Activated naive CD4-positive, alpha-beta T cell treated with anti-CD3 and anti-CD28 coated beads, Interleukin-2, amount 50 U/mL, for 72 hours (primary cell): ENCODE measurements around the gene PALM3. TPM values are rescaled to one million over a fixed set of nuclear protein-coding genes. Genes with fewer than 3 reads are reported as not detected.

Source experiments
- ATAC-seq, 2 donors: fragments of 150-1000 bp; cut with Tn5 transposase; 2 replicates each; pipeline ENCODE4 v1.10.0; 2021; ENCODE audit warnings: mild to moderate bottlenecking in 2 of 2, moderate library complexity in 2 of 2
- DNase-seq, 2 donors: peaks; one replicate each; pipeline ENCODE4 v3.0.0; 2021 to 2022; ENCODE audit warnings: low spot score in 2 of 2
- H3K27ac Mint-ChIP-seq, 2 donors: one replicate each; pipeline ENCODE4 v1.8.0; 2022; ENCODE audit warnings: mild to moderate bottlenecking in 2 of 2, mixed read lengths in 2 of 2
- H3K36me3 Mint-ChIP-seq, 2 donors: one replicate each; pipeline ENCODE4 v1.8.0; 2022; ENCODE audit warnings: mixed read lengths in 2 of 2
- H3K9me3 Mint-ChIP-seq, 2 donors: one replicate each; pipeline ENCODE4 v1.8.0; 2022; ENCODE audit warnings: mixed read lengths in 2 of 2
- total RNA-seq, 2 donors: library from RNA; stranded (reverse); gene quantifications; one replicate each; pipeline ENCODE4 v1.2.3, GENCODE V29; 2022

The PALM3 gene
- total RNA-seq: not detected

- ATAC-seq: no peak
- Mint-ChIP-seq H3K9me3 (no peaks in the 10 kb centered on the region), H3K27ac (no peak within 1 kb of the TSS), H3K36me3 (no peaks in the 10 kb centered on the region)
- no peak for DNase-seq
Observed at GRCh38 chr19:14061751-14062557, at the start of gene PALM3. Gene PALM3 (minus strand): TSS chr19:14062076. CDS start chr19:14061980, 96 bp downstream.

DNA sequence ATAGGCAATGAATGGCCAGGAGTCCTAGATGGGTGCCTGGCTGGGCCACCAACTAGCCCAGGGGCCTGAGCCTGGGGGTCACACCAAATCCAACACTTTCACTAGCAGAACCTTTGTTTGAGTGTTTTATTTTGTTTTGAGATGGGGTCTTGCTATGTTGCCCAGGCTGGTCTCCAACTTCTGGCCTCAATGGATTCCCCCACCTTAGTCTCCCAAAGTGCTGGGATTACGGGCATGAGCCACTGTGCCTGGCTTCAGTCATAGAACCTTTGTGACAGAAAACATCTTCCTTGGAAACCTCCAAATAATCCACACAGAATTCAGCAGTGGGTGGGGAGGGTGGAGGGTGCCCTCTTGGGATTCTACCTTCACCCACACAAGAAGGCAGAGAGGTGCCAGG lies 49.6 kb upstream of the PALM3 start:
- DNase-seq (no peak), ATAC-seq (no peak)
- no peak overlapping the region for H3K27ac Mint-ChIP-seq
- H3K9me3 Mint-ChIP-seq: no peaks in the 10 kb centered on the region
- H3K36me3 Mint-ChIP-seq: peaks cover 0 to 2% of the 10 kb centered on the region in 2 donors

DNA sequence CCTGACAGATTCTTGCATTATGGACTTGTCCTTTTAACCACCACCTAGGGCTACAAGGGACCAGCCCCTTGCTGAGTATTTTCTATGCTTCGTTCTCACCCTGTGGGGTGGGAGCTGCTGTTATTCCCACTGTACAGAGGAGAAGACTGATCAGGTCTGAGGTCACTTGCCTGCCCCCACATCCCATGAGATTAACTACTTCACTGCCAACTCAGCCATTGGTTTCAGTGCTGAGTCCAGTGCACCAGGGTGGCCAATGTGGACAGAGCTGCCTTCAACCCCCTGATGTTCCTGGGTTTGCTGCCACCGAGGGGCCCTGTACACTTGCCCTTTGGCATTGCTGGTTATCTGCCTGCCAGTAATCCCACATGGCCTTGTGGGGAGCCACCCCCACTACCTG lies 48.8 kb upstream of the PALM3 start:
- no peak for DNase-seq
- no peaks in the 10 kb centered on the region for H3K9me3 Mint-ChIP-seq
- ATAC-seq: no peak
- no peak overlapping the region for H3K27ac Mint-ChIP-seq
- H3K36me3 Mint-ChIP-seq: no peaks in the 10 kb centered on the region

- Mint-ChIP-seq H3K9me3 (no peaks in the 10 kb centered on the region), H3K27ac (peak overlapping the region in 1 of 2 donors; percentile 75), H3K36me3 (no peaks in the 10 kb centered on the region)
- DNase-seq: no peak
- ATAC-seq: no peak
Observed at GRCh38 chr19:14107581-14108461, 45.9 kb upstream of the PALM3 start.

DNA sequence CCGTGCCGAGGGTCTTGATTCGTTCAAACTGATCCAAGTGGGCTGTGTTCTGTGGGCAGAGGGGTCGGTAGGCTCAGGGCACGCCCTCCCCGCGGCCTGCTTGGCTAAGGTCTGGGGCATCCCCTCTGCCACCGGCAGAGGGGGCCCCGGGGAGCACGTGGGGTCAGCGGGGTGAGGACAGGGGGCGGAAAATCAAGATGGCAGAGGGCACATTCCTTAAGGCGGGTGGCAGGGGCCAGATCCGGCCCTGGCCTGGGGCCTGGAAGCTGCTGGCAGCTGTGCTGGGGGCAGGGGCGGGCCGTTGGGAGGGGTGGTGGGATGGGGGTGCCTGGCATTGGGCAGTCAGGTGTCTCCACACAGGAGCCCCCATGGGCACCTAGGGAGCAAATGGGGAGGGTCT lies 45.0 kb upstream of the PALM3 start:
- DNase-seq (no peak), ATAC-seq (no peak)
- no peaks in the 10 kb centered on the region for H3K9me3 Mint-ChIP-seq

DNA sequence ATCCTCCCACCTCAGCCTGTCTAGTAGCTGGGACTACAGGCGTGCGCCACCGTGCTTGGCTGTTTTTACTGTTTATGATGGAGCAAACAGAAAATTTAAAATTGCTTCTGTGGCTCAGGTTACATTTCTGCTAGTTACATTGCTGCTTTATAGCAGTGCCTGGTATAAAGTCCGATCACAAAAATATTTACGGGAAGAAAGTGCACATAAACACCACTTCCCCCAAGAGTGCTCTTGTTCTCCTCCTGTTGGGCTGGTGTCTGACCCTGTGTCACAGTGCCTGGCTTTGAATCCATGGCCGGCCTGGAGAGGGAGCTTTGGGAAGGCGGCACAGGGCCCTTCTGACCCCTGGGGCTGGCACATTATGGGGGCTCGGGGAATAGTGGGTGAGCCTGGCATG lies 43.8 kb upstream of the PALM3 start:
- Mint-ChIP-seq H3K36me3 (no peaks in the 10 kb centered on the region), H3K27ac (no peak overlapping the region), H3K9me3 (no peaks in the 10 kb centered on the region)
- DNase-seq (no peak), ATAC-seq (no peak)

More for the DNA sequence above, 45.0 kb upstream of the PALM3 start:
- peak overlapping the region in 1 of 2 donors; percentile 55 for H3K27ac Mint-ChIP-seq
- H3K36me3 Mint-ChIP-seq: no peaks in the 10 kb centered on the region

DNA sequence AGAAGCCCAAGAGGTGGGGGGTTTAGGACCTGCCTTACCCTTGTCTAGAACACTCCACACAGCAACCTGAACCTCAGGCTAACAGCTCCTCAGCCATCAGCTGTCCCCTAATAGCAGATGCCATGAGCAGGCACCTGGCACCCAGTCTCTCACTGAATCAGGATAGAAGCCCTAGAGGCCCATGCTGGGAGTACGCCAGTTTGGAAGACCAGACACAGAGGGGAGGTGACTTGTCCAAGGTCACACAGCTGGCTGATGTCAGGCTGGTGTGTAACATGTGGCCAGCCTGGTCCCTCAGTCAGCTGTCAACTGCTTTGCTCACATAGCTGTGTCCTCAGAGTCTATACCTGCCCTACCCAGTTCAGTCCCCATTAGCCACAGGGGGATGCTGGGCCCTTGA lies 41.4 kb upstream of the PALM3 start:
- Mint-ChIP-seq H3K9me3 (no peaks in the 10 kb centered on the region), H3K27ac (peak overlapping the region in 1 of 2 donors; percentile 68), H3K36me3 (no peaks in the 10 kb centered on the region)
- ATAC-seq (no peak), DNase-seq (no peak)

GRCh38 chr19:14102756-14103155 lies 40.9 kb upstream of the PALM3 start:
- H3K36me3 Mint-ChIP-seq: no peaks in the 10 kb centered on the region
- peak overlapping the region in 1 of 2 donors; percentile 68 for H3K27ac Mint-ChIP-seq
- no peaks in the 10 kb centered on the region for H3K9me3 Mint-ChIP-seq
- DNase-seq (no peak), ATAC-seq (no peak)

DNA sequence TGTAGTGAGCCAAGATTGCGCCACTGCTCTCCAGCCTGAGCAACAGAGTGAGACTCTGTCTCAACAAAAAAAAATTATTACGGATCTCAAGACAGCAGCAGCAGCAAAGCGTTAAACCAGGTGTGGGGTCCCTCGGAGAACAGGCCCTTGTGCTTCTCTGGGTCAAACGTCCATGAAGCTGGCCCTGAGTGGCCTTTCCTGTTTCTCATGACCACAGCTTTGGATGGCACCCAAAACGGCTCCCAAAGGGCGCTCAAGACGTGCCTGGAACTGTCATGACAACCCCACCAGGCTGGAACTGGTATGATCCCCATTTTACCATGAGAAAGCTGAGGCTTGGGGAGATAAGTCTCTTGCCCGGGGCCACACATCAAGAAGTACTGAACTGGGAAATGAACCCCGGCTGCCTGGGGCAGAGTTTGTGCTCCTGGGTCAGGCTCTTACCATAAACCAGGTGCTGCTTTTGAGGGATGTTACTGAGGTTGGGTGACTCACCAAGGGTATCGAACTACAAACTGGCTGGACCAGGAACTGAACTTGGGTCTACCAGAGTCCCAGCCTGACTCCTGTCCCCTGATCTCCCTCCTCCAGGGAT lies 40.3 kb upstream of the PALM3 start:
- ATAC-seq (no peak), DNase-seq (no peak)
- Mint-ChIP-seq H3K36me3 (no peaks in the 10 kb centered on the region), H3K9me3 (no peaks in the 10 kb centered on the region), H3K27ac (no peak overlapping the region)

DNA sequence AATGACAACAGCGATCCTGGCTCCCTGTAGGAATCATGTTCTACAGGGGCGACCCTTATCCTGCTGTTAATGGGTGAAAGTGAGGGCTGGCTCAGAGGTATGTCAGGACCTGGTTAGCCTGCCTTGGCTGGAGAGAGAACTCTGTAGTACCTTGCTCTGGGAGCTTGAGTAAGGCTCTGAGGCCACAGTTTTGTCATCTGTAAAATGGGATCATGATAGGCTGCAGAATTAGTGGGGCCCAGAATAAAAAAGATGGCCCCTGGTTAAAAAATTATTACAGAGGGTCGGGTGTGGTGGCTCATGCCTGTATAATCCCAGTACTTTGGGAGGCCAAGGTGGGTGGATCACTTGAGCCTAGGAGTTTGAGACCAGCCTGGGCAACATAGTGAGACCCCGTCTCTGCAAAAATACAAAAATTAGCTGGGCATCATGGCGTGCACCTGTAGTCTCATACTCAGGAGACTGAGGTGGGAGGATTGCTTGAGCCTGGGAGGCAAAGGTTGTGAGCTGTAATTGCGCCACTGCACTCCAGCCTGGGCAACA lies 39.2 kb upstream of the PALM3 start:
- DNase-seq: no peak
- Mint-ChIP-seq H3K9me3 (no peaks in the 10 kb centered on the region), H3K36me3 (no peaks in the 10 kb centered on the region), H3K27ac (peak overlapping the region; percentile 28 to 65)
- no peak for ATAC-seq

- no peak overlapping the region for H3K27ac Mint-ChIP-seq
- ATAC-seq (no peak), DNase-seq (no peak)
- H3K9me3 Mint-ChIP-seq: peaks cover 3 to 7% of the 10 kb centered on the region in 2 donors
- peaks cover 0 to 16% of the 10 kb centered on the region in 2 donors for H3K36me3 Mint-ChIP-seq
Observed at GRCh38 chr19:14097532-14098151, 35.8 kb upstream of the PALM3 start.

- ATAC-seq (no peak), DNase-seq (no peak)
- Mint-ChIP-seq H3K9me3 (peaks cover 3 to 7% of the 10 kb centered on the region in 2 donors), H3K36me3 (peaks cover 0 to 25% of the 10 kb centered on the region in 2 donors), H3K27ac (peak overlapping the region in 1 of 2 donors; percentile 54)
Observed at GRCh38 chr19:14096272-14096992, 34.6 kb upstream of the PALM3 start.

GRCh38 chr19:14094854-14095253 lies 33.0 kb upstream of the PALM3 start:
- Mint-ChIP-seq H3K36me3 (peaks cover 0 to 26% of the 10 kb centered on the region in 2 donors), H3K9me3 (peaks cover 3 to 7% of the 10 kb centered on the region in 2 donors), H3K27ac (no peak overlapping the region)
- ATAC-seq: no peak
- no peak for DNase-seq

DNA sequence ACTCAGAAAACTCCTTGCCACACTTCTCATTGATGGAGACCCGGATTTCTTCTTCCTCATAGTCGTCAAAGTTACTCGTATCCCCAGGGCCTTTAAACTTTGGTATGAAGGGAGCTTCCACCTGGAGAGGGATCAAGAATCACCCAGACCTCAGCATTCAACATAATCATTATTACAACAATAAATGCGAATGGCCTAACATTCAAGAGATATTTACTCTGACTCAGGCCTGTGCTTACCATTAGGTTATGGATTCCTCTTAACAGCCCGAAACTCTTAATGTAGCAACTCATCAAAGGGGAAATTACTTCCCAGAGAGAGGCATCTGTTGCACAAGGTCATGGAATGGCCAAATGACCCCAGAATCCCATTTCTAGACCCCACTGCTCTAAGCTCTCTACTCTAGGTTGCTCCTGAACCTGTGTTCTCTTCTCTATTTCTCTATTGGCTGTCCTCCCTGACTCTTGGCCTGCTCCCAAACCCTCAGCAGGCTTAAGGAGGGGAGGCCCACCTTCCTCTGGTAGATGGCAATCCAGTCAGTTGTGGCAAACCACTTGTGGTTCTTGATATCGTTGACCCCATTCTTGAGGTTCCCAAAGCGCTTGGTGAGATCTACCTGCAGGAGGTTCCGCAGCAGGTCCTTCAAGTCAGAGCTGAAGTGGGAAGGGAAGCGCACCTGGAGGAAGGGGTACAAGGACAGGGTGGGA lies 31.4 kb upstream of the PALM3 start:
- no peak for ATAC-seq
- Mint-ChIP-seq H3K9me3 (peaks cover 3 to 7% of the 10 kb centered on the region in 2 donors), H3K36me3 (peaks cover 8 to 32% of the 10 kb centered on the region in 2 donors), H3K27ac (no peak overlapping the region)
- no peak for DNase-seq

GRCh38 chr19:14091813-14092462 lies 30.1 kb upstream of the PALM3 start:
- Mint-ChIP-seq H3K27ac (peak overlapping the region; percentile 63 to 99), H3K36me3 (peaks cover 12 to 32% of the 10 kb centered on the region in 2 donors), H3K9me3 (peaks cover 3 to 7% of the 10 kb centered on the region in 2 donors)
- DNase-seq: no peak
- ATAC-seq: peak in 1 of 2 donors; percentile 19
